ENCODE data around the gene RIMS1.

The RIMS1 gene

DNA sequence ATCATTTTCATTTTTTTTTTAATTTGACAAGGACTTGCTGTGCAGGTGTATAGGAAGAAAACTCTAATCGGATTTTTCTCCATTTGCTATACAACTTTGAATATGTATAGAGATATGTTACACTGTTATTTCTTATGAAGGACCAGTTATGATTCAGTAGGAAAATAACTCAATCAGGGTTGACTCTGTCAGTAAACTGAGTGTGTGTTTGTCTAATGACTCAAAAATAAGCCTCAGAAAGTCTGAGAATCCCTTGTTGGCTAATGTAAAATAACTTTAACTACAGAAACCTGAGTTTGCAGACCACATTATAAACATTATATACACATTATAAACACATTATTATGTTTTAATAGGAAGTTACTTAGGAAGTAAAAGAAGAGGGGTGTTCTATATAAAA is 352.6 kb downstream of the RIMS1 start:
- no peak for DNase-seq (ENCODE audit: low read depth in 1 of 2, low spot score in 1 of 2)

GRCh38 chr6:72245565-72245964 is 359.2 kb downstream of the RIMS1 start:
- no peak for DNase-seq (ENCODE audit: low read depth in 1 of 2, low spot score in 1 of 2)

GRCh38 chr6:72246926-72247325 is 360.6 kb downstream of the RIMS1 start:
- DNase-seq (ENCODE audit: low read depth in 1 of 2, low spot score in 1 of 2): no peak

DNA sequence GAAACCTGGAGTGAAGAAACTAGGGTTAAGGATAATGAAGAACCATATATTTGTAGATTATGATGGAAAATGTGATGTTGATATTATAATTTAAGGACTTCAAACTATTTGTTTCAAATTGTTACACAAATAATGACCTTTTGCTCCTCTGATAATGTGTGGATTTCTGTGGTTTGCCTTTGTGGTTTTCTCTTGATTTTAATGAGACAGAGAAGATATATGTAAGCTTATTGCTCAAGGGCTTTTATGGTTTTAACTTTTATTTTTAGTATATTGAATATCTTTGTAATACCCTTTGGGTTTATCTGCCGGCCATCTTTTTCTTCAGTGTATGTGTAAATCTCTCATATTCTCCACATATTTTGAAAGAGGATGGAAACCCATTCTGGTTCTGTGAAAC is 362.3 kb downstream of the RIMS1 start:
- no peak for DNase-seq (ENCODE audit: low read depth in 1 of 2, low spot score in 1 of 2)

DNA sequence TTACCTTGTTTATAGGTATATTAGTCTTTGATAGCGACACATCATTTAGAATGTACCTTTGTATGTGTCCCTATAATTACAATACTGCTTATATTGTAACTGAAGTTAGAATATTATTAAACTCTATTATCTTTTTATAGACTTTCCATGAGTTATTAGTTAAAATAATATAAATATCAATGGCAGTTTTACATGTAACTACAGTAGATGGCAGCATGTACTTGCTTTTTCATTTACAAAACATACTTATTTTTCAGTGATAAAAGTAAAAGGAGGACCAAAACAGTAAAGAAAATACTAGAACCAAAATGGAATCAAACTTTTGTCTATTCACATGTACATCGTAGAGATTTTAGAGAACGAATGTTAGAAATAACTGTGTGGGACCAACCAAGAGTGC is 364.3 kb downstream of the RIMS1 start:
- DNase-seq (ENCODE audit: low read depth in 1 of 2, low spot score in 1 of 2): no peak

GRCh38 chr6:72260489-72260888 is 374.1 kb downstream of the RIMS1 start:
- no peak for DNase-seq (ENCODE audit: low read depth in 1 of 2, low spot score in 1 of 2)

GRCh38 chr6:72261554-72261953 is 375.2 kb downstream of the RIMS1 start:
- no peak for DNase-seq (ENCODE audit: low read depth in 1 of 2, low spot score in 1 of 2)

GRCh38 chr6:72262254-72262653 is 375.9 kb downstream of the RIMS1 start:
- DNase-seq (ENCODE audit: low read depth in 1 of 2, low spot score in 1 of 2): no peak

- no peak for DNase-seq (ENCODE audit: low read depth in 1 of 2, low spot score in 1 of 2)
Observed at GRCh38 chr6:72267470-72267869, 381.1 kb downstream of the RIMS1 start.

GRCh38 chr6:72271531-72271930 is 385.2 kb downstream of the RIMS1 start:
- no peak for DNase-seq (ENCODE audit: low read depth in 1 of 2, low spot score in 1 of 2)

GRCh38 chr6:72272958-72273357 is 386.6 kb downstream of the RIMS1 start:
- DNase-seq (ENCODE audit: low read depth in 1 of 2, low spot score in 1 of 2): no peak

- no peak for DNase-seq (ENCODE audit: low read depth in 1 of 2, low spot score in 1 of 2)
Observed at GRCh38 chr6:72275888-72276287, 389.5 kb downstream of the RIMS1 start.

GRCh38 chr6:72282201-72282600 is 395.9 kb downstream of the RIMS1 start:
- DNase-seq (ENCODE audit: low read depth in 1 of 2, low spot score in 1 of 2): no peak

- DNase-seq (ENCODE audit: low read depth in 1 of 2, low spot score in 1 of 2): no peak
Observed at GRCh38 chr6:72283571-72283970, 397.2 kb downstream of the RIMS1 start.

DNA sequence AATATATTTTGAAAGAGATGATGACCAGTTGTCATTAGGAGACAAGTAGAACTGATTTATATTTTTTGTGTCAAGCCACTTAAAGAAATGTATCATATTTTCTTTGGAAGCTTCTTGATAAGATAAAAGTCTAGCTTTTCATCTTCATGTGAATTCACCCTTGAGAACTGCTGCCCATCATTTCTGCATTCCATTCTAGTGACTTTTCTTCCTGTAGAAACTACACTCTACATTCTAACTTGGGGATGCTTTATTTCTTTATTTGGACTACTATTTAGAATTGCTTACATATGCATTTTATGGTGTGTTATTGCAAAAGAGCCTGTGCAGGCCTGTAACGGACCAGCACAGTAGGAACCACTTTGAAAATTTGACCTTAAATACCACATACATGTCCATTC is 400.6 kb downstream of the RIMS1 start:
- DNase-seq (ENCODE audit: low read depth in 1 of 2, low spot score in 1 of 2): no peak

DNA sequence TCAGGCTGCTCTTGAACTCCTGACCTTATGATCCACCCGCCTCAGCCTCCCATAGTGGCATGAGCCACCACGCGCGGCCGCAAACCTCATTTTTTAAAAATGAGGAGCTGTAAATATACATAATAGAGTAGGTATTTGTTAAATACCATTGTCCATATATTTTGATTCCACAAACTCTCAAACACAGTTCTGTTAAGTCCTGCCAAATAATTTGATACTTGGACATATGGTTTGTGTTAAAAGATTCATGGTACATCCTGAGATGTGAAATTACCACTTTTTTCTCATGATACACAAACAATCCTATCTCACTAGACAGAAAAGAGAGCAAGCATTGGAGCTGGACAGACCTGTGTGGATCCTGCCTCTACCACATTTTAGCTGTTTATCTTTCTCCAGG is 401.5 kb downstream of the RIMS1 start:
- no peak for DNase-seq (ENCODE audit: low read depth in 1 of 2, low spot score in 1 of 2)

GRCh38 chr6:72288592-72288991 is 402.2 kb downstream of the RIMS1 start:
- DNase-seq (ENCODE audit: low read depth in 1 of 2, low spot score in 1 of 2): no peak

- DNase-seq (ENCODE audit: low read depth in 1 of 2, low spot score in 1 of 2): no peak
Observed at GRCh38 chr6:72290620-72291019, 404.3 kb downstream of the RIMS1 start.

DNA sequence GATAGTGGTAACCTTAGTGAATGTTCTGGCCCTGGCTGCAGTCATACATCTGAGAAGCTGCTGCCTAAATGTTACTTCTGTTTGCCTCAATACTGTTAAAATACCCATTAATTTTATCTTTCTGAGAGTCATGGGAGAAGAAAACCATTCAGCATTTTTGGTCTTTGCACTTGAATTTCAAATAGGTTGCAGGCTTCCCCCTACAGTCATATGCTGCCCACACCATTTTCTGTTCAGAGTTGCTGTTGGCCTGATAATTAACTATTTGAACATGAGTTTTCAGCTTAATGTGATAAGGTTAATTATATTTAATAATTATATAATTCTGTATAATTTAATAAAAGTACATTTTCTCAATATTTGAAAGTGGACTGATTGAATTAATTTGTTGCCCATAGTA is 410.0 kb downstream of the RIMS1 start:
- DNase-seq (ENCODE audit: low read depth in 1 of 2, low spot score in 1 of 2): no peak

DNA sequence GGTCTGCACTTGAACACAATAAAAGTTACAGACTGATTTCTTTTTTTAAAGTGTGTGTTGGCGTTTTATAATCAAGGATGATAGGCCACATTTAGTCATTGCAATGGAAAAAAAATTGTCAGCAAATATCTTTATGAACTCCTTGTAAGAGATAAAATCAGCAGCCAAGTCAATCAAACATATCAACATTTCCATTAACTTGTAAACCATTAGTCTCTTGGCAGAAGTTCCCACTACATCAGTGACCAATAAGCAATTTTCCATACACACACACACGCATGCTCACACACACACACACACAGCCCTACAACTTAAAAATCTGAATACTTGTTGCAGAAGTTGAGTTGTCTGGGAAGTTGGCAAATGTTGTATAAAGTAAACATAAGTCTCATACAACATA is 419.6 kb downstream of the RIMS1 start:
- DNase-seq (ENCODE audit: low read depth in 1 of 2, low spot score in 1 of 2): no peak

GRCh38 chr6:72316675-72317380 is 430.5 kb downstream of the RIMS1 start:
- DNase-seq (ENCODE audit: low read depth in 1 of 2, low spot score in 1 of 2): no peak

DNA sequence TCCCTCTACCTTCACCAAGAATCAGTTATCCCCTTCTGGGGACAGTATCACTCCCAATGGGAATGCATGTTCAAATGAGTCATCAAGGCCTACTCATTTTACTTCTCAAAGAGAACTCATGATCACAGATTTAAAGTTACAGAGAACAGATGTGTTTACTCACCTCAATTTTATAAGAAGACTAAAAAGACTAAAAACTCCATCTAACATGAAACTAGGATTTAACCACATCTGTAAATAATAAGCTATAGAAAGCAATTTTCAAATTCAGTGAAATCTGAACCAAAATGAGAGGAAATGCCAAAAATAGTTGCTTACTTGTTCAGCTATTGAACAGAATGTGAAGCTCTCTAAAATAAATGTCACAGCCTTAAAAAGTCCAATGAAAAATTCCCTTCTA is 435.4 kb downstream of the RIMS1 start:
- no peak for DNase-seq (ENCODE audit: low read depth in 1 of 2, low spot score in 1 of 2)

- DNase-seq (ENCODE audit: low read depth in 1 of 2, low spot score in 1 of 2): no peak
Observed at GRCh38 chr6:72322771-72323170, 436.4 kb downstream of the RIMS1 start.

- DNase-seq (ENCODE audit: low read depth in 1 of 2, low spot score in 1 of 2): no peak
Observed at GRCh38 chr6:72324591-72324990, 438.2 kb downstream of the RIMS1 start.

Measured in stimulated activated CD4-positive, alpha-beta T cell treated with anti-CD3 and anti-CD28 coated beads, Interleukin-15, amount 100 ng/mL, for 1 hour (primary cell).